GM19455 (cell line): ENCODE measurements around the gene BAIAP2.

Experiments
- ATAC-seq: cut with Tn5 transposase; IDR thresholded peaks from one replicate; pipeline ENCODE4 v1.9.1; 2021; ENCODE audit not compliant: unreplicated experiment

Gene BAIAP2

GRCh38 chr17:81050645-81051625, 16.0 kb downstream of the BAIAP2 start:
- no peak for ATAC-seq

DNA sequence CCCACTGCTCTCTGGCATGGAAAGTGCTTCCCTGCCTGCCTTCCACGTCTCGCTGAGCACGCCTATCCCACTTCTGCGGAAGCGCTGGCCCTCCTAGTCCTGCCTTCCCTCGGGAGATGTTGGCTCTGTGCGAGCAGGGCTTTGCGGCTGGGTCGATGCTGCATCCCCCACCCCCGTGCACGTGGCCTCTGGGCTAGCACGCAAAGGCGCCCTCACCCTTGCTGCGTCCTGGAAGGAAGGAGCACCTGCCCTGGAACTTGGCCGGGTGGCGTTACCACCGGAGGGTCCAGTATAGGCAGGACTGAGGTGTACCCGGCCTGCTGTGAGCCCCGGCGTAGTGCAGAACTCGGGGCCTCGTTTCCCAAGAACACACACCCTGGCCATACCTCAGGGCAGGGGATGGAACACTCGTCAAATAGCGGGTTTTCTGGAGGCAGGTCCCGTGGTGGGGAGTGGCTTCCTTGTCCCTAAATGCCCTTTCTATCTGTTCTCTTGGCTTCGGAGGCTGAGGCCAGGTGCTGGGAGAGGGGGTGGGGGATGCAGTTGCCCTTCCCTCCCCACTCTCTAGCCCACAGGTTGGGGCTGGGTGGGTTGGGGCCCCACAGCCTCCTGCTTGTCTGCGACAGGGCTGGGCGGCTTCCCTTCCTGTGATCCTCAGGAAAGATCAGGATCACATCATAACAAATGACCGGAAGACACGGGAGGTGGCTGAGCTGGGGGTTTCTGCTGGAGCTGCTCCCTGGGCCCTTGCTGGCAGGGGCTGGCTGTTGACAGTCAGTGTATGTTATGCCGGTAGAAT, 17.4 kb downstream of the BAIAP2 start:
- ATAC-seq: no peak

DNA sequence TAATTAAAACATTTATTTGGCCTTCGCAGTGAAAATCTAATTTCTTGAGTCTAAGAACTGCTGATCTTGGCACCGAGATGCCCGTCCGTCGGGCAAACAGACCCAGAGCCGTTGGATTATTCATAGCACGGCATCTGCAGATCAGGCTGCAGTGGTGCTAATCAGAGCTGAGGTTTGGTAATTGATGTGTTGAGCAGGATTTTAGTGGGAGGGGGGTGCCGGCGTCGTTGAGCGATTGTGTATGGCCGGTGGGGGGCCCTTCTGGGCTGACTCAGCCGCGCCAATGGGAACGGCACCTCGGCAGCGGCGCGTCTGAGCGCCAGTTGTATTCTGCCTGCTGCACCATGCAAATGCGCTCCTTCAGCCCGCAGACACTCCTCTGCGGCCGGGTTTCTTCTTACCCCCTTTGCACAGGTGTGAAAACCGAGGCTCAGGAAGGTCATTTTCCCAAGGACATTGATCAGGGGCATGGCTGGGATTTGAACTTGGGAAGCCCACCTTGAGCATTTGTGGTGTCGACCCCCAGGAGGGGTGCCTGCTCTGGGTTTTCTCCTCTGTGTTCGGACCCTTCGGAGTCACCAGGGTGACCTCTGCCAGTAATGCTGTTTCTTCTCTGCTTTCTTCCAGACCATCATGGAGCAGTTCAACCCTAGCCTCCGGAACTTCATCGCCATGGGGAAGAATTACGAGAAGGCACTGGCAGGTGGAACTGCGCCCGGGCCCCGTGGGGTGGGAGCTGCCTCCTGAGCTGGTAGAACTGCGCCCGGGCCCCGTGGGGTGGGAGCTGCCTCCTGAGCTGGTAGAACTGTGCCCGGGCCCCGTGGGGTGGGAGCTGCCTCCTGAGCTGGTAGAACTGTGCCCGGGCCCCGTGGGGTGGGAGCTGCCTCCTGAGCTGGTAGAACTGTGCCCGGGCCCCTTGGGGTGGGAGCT, 18.4 kb downstream of the BAIAP2 start:
- ATAC-seq: no peak

GRCh38 chr17:81054308-81054707, 19.4 kb downstream of the BAIAP2 start:
- ATAC-seq: no peak

- ATAC-seq: no peak
Observed at GRCh38 chr17:81054881-81055370, 20.0 kb downstream of the BAIAP2 start.

DNA sequence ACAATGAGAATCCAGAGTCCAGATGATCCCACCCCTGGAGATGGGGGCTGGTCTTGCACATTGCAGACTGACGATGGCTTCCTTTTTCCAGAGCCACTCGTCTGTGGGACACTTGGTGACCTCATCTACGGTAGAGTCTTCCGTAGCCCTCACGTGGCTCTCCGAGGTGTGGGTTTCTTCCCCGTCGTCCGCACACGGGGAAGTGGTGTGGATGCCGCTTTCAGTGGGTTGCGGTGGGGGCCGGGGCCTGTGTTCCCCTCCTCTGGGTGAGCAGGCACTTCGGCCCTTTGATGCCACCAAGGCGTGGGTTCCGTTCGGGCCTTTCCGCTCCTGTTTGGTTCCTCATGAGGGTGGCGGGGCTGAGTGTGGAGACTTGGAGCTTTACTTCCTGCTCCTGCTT, 21.4 kb downstream of the BAIAP2 start:
- no peak for ATAC-seq

GRCh38 chr17:81057079-81057730, 22.3 kb downstream of the BAIAP2 start:
- no peak for ATAC-seq

DNA sequence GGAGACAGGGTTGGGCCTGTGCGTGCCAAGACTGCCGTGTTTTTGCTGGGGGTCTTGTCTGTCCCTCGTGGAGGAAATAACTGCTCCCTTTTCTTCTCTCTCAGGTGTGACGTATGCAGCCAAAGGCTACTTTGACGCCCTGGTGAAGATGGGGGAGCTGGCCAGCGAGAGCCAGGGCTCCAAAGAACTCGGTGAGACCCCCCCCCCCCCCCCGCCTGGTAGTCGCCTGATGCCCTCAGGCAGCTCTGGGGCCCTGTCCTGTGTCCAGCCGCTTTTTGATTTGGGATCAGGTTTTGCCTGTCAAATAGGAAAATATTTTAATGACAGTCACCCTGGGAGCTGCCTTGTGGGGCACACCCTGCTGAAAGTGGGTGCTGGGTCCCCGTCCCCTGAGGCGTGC, 22.8 kb downstream of the BAIAP2 start:
- no peak for ATAC-seq

GRCh38 chr17:81058263-81058871, 23.4 kb downstream of the BAIAP2 start:
- no peak for ATAC-seq

DNA sequence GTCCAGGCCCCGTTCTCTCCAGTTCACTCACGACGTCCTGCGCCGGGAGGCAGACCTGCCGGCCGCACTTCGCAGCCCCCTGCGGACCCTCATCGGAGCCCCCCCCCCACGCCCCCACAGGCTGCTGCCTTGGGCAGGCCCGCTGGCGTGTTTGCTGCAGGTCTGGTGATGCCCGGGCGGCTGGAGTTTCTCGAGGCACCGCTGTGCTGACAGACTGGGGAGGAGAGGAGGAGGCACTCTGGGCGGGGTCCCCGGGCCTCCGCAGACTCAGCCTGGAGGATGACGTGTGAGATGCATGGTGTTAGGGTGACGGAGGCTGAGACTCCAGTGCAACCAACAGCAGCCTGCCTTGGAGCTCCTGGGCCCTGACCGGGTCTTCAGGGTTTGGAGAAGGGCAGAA, 24.1 kb downstream of the BAIAP2 start:
- no peak for ATAC-seq

DNA sequence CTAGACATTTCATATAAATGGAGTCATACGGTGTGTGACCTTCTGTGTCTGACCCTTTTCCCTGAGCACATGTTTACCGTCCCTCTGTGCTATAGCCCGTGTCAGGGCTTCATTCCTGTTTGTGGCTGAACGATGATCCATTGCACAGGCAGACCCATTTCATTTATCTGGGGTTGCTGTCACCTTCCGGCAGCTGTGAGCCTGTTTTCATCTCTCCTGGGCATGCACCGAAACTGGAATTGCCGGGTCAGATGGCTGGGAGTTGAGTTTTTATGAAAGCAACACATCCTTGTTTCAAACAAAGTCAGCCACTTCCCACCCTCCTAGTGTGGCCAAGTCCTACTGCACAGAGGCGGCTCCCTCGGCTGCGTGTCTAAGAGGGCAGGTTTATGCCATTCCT, 25.5 kb downstream of the BAIAP2 start:
- ATAC-seq: no peak

DNA sequence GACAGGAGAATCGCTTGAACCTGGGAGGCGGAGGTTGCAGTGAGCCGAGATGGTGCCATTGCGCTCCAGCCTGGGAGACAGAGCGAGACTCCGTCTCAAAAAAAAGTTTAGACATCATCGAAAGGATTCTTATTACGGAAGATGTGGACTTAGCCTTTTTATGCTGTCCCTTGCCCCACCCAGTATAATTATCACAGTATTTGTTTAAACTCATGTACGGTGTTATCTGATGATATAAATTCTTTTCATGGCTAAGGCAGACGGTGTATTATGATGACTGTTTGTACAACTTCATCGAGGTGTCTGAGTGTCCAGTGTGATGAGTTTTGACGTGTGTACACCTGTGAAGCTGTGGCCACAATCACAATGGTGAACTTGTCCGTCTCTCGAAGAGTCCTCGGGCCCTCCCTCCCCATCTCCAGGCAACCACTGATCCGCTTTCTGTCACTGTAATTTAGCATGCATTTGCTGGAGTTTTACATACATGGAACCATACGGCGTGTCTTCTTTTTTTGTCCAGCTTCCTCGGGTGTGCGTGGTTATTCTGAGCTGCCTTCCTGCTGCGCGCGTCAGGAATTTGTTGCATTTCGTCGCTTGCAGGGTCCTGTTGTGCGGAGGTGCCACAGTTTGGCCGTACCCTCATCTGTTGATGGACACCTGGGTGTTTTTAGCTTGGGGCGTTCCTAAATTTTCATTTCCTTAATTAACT, 26.2 kb downstream of the BAIAP2 start:
- no peak for ATAC-seq

- ATAC-seq: no peak
Observed at GRCh38 chr17:81062014-81062780, 27.2 kb downstream of the BAIAP2 start.

GRCh38 chr17:81063106-81064093, 28.4 kb downstream of the BAIAP2 start:
- no peak for ATAC-seq

DNA sequence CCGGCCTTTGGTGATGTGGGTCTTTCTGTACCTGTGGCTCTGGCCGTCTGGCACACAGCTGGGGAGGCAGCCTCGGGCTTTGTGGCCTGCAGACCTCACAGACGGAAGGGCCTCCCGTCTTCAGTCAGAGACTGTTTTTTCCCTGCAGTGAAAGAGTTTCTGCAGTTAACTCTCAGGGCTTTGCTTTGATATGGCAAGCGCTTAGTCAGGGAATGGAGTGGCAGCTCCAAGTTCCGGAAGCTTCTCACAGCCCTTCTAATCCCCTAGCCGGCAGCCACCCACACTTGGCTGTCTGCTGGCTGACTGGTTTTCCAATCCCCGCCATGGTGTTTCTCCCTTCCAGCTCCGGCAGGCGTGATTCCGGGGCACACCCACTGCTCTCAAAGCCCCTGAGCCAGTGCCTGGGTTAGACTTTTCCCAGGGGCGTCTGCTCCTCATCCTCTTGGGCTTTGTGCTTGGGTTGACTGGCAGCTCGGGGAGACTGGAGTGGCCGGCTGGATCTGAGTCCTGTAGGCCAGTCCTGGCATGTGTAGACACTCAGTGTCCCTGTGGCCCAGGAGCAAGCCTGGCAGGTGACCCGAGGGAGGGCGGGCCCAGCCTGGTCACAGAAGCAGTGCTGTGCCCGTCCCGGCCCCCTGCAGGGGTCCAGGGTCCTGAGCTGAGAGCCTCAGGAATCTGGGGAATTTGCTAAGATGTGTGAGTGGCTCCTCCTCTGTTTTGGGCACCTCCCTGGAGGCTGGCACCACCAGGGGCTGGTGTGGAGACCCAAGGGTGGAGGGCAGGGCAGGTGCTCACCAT, 29.9 kb downstream of the BAIAP2 start:
- ATAC-seq: no peak

DNA sequence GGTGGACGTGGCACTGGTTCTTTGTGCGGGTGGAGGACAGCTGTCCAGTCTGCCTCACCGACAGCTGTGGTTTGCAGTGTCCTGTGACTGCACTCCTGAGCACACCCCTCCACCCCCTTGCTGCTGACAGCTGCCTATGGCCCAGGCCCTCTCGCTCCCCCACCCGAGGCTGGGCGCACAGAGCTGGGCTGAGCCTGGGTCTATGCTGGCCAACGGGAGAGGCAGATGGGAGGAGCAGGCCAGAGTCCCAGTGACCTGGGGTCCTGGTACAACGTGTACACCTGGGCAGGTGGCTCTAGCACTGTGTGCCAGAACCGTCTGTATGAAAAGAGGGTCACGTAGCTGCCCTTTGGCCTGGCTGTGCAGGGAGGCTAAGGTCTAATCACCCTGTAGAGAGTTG, 30.5 kb downstream of the BAIAP2 start:
- no peak for ATAC-seq
